Rectal smooth muscle tissue (tissue), 1 donor: ENCODE results near the gene OR7A10.

Source experiments
- H3K27ac ChIP-seq: one replicate; pipeline ENCODE4 v1.7.0; 2013; ENCODE audit warnings: low read depth, low read length, inconsistent platforms
- H3K27me3 ChIP-seq: one replicate; pipeline ENCODE4 v1.7.0; 2013; ENCODE audit warnings: low read length; ENCODE audit not compliant: control insufficient read depth, insufficient read depth
- H3K36me3 ChIP-seq: one replicate; pipeline ENCODE4 v1.7.0; 2013; ENCODE audit warnings: low read length; ENCODE audit not compliant: control insufficient read depth, insufficient read depth
- H3K4me1 ChIP-seq: one replicate; pipeline ENCODE4 v1.7.0; 2013; ENCODE audit warnings: low read length; ENCODE audit not compliant: control insufficient read depth, insufficient read depth
- H3K4me3 ChIP-seq: one replicate; pipeline ENCODE4 v1.7.0; 2013; ENCODE audit warnings: low read length
- H3K9ac ChIP-seq: one replicate; pipeline ENCODE4 v1.7.0; 2013; ENCODE audit warnings: low read length

Gene OR7A10

DNA sequence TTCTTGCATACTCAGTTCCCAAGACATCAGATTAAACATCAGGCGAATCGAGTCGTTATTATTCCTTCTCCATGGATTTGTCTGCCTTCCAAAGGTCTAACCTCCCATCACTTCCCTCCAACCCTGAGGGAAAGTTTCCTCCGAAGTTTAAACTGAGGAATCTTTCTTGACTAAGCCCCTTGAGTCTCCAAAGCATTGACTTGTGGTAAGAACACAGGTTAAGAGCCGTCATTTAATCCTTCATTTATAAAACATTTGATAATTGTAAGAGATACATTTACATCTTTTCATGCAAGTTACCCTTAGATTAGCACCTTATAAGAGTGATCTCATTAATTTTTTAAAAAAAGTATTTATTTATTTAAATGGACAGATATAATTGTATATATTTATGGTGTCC lies at the start of gene OR7A10:
TSS of gene OR7A10 (minus strand) at position 101 of the 400 bp plus-strand sequence. CDS start 7,045 bp downstream, outside the sequence.
- no peak within 1 kb of the TSS for H3K4me3 ChIP-seq
- H3K27ac ChIP-seq, result no peak within 1 kb of the TSS
- H3K4me1 ChIP-seq, result no peaks in the 10 kb centered on the region
- H3K9ac ChIP-seq, result no peak within 1 kb of the TSS
- H3K27me3 ChIP-seq, result no peaks in the 10 kb centered on the region
- no peaks in the 10 kb centered on the region for H3K36me3 ChIP-seq

DNA sequence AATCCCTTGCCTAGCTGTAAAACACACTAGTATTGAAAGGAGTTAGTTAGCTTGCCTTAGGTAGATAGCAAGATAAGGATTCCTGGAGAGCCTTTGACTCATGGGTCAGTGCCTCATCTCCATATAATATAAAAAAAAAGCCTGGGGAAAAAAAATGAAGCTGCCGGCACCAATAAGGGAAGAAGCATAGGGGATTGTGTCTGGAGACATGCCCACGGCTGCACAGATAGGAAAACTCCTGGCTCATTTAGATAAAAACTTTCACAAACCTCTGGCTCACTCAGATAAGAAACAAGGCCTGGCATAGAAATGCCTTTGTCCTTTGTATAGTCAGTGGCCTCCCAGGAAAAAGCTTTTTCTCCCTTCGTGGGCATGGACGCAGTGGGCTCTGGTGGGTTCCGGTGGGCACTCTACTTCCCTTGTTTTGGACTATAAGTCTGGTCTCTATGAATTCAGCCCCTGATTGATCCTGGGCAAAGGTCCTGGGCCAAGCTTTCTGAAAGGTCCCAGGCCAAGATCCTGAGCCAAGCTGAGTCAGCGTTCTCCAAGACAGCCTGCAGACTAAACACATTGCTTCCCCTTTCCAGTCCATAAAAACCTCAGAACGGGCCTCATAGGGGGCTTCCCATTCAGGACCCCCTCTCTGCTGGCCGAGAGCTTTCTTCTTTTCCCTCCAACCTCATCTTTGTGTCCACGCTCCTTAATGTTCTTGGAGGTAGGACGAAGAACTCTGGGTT lies 42.1 kb upstream of the OR7A10 start:
- H3K27me3 ChIP-seq, result no peaks in the 10 kb centered on the region
- no peak overlapping the region for H3K4me3 ChIP-seq
- H3K27ac ChIP-seq, result no peak overlapping the region
- no peaks in the 10 kb centered on the region for H3K36me3 ChIP-seq
- H3K4me1 ChIP-seq, result no peaks in the 10 kb centered on the region
- no peak overlapping the region for H3K9ac ChIP-seq

DNA sequence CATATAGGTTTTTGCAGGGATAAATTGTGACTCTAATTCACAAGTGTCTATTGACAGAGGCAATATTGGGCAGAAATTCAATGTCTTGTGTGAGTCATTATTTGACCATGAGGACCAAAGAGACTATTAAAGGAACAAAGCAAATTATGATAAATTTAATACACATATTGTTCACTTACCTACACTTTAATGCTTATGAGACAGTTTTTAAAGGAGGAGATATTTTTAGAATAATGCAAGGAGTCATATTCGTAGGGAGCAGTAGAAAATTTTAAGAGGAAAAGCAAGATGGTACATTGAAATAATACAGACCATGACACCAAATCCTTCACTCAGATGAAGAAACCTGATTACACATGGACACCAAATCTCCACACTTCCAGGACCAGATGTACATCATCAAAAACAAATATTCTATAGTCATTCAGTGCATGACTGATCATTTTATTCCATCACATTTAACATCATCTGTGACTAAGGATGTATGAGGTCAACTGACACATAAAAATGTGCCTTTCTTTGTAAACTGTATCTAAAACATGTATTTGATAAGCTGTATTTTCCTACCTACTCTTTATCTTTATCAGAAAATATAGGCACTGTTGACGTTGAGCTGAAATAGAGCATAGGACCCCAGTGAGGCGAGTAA lies 41.4 kb upstream of the OR7A10 start:
- Histone ChIP-seq H3K4me3 (no peak overlapping the region), H3K36me3 (no peaks in the 10 kb centered on the region), H3K27me3 (no peaks in the 10 kb centered on the region), H3K4me1 (no peaks in the 10 kb centered on the region), H3K27ac (no peak overlapping the region), H3K9ac (no peak overlapping the region)

DNA sequence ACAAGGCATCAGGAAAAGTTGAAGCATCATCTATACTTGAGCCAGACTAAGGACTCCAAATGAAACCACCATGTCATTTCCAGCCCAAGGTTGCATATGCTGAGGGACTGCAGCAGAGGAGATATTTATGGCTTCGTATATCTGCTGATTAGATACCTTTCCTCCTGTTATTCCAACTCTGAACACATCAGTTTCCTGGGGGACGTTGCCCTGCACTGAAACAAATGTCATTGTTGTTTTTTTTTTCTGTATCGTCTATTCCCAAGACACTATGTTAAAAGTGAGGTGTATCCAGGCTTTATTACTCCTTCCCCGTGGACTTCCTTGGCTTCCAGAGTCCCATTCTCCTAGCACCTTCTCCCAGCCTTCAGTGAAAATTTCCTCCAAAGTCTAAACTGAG lies 37.3 kb upstream of the OR7A10 start, which contains the start of gene OR7A17:
TSS of gene OR7A17 (minus strand) at position 101 of the 400 bp plus-strand sequence. CDS start 4,777 bp downstream, outside the sequence.
- Histone ChIP-seq H3K9ac (no peak within 1 kb of the TSS), H3K27me3 (peaks cover under 1% of the 10 kb centered on the region), H3K36me3 (no peaks in the 10 kb centered on the region), H3K4me1 (no peaks in the 10 kb centered on the region), H3K4me3 (no peak within 1 kb of the TSS), H3K27ac (no peak within 1 kb of the TSS)

DNA sequence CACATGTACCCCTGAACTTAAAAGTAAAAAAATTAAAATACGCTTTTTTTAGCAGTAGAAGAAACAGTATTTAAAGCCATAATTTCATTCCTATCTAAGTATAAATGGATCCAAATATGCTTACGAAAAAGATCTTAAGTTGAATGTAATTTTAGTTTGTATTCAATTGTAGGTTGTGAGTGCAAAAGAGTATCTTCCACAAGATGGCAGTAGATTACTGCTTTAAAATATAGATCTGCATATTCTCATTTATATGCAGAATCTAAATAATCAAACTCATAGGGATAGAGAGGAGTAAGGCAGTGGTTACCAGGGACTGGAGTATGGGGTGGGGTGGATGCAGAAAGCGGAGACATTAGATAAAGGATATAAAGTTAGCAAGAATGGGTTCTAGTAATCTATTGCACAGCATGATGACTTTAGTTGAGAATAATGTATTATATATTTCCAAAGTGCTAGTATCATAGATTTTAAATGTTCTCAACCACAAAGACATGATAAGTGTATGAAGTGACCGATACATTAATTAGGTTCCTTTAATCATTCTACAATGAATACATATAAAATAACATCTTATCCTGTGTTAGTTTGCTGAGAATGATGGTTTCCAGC lies 23.0 kb upstream of the OR7A10 start:
- Histone ChIP-seq H3K27ac (no peak overlapping the region), H3K9ac (no peak overlapping the region), H3K4me1 (no peaks in the 10 kb centered on the region), H3K36me3 (no peaks in the 10 kb centered on the region), H3K27me3 (no peaks in the 10 kb centered on the region), H3K4me3 (no peak overlapping the region)

DNA sequence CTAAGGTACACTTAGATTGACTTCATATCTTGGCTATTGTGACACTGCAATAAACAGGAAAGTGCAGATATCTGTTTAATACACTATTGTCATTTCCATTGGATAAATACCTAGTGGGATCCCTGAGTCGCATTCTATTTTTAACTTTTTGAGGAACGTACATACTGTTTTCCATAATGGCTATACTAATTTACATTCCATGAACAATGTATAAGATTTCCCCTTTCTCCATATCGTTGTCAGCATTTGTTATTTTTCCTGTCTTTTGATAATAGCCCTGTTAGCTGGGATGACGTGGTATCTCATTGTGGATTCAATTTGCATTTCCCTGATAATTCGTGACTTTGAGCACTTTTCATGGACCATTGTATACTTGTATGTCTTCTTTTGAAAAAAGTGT lies 19.8 kb upstream of the OR7A10 start:
- H3K4me1 ChIP-seq, result no peaks in the 10 kb centered on the region
- H3K9ac ChIP-seq, result no peak overlapping the region
- no peak overlapping the region for H3K27ac ChIP-seq
- H3K27me3 ChIP-seq, result no peaks in the 10 kb centered on the region
- no peaks in the 10 kb centered on the region for H3K36me3 ChIP-seq
- H3K4me3 ChIP-seq, result no peak overlapping the region

DNA sequence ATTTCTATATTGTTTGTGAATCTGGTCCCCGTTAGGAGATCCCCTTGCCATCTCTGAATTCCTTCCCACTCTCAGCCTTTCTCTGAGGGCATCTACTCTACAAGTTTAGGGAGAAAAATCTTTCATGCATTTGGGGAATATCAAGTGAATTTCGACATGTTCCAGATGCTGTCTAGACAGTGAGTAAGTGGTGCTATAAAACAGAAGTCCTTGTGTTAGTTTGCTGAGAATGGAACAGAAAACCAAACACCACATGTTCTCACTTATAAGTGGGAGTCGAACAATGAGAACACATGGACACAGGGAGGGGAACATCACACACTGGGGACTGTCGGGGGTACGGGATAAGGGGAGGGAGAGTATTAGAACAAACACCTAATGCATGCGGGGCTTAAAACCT lies 5.1 kb downstream of the OR7A10 start:
- Histone ChIP-seq H3K4me3 (no peak overlapping the region), H3K36me3 (no peaks in the 10 kb centered on the region), H3K4me1 (no peaks in the 10 kb centered on the region), H3K27me3 (no peaks in the 10 kb centered on the region), H3K27ac (no peak overlapping the region), H3K9ac (no peak overlapping the region)

DNA sequence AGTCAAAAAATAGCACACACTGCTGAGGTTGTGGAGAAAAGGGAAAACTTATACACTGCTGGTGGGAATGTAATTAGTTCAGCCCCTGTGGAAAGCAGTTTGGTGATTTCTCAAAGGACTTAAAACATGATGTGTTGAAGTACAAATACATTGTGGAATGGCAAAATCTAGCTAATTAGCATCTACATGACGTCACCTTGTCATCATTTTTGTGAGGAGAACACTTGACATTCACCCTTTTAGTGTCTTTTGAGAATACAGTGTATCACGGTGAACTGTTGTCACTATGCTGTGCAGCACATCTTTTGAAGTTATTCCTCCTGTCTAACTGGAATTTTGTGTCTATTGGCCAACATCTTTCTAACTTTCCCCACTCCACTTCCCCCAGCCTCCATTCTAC lies 5.6 kb downstream of the OR7A10 start:
- no peak overlapping the region for H3K9ac ChIP-seq
- no peaks in the 10 kb centered on the region for H3K27me3 ChIP-seq
- H3K27ac ChIP-seq, result no peak overlapping the region
- H3K4me1 ChIP-seq, result no peaks in the 10 kb centered on the region
- no peak overlapping the region for H3K4me3 ChIP-seq
- H3K36me3 ChIP-seq, result no peaks in the 10 kb centered on the region

DNA sequence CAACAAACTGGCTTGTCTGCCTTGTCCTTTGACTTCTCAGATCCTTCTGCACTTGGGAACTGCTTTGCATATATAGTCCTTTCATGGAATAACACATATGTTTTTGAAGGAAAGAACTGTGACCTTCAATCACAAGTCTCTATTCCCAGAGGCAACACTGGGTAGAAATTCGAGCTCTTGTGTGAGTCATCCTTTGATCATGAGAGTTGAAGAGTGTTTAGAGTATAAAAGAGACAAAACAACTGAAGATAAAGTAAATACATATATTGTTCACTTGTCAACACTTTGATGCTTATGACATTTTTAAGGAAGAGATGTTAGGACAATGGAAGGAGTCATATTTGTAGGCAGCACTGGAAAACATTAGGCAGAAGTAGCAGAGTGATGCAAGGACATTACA lies 8.5 kb downstream of the OR7A10 start:
- Histone ChIP-seq H3K36me3 (no peaks in the 10 kb centered on the region), H3K27me3 (no peaks in the 10 kb centered on the region), H3K9ac (no peak overlapping the region), H3K27ac (no peak overlapping the region), H3K4me3 (no peak overlapping the region), H3K4me1 (no peaks in the 10 kb centered on the region)

DNA sequence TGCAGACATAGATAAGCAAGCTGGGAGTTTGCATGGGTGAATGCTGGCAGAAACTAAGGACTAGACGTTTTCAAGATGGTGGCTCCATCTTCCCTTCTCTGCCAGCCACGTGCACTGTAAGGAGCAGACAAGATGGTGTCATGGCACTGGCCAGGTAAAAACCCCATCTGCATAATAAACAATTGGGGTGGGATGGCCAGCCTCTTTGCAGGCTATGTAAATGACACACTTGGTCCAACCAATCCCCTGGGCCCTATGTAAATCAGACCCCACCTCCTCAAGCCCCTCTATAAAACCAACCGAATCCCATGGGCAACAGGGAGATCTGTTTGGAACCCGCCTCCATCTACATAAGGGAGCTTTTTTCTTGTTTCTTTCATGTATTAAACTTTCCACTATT lies 11.3 kb downstream of the OR7A10 start:
- H3K36me3 ChIP-seq, result no peaks in the 10 kb centered on the region
- H3K4me3 ChIP-seq, result no peak overlapping the region
- H3K4me1 ChIP-seq, result no peaks in the 10 kb centered on the region
- no peak overlapping the region for H3K9ac ChIP-seq
- no peaks in the 10 kb centered on the region for H3K27me3 ChIP-seq
- no peak overlapping the region for H3K27ac ChIP-seq

DNA sequence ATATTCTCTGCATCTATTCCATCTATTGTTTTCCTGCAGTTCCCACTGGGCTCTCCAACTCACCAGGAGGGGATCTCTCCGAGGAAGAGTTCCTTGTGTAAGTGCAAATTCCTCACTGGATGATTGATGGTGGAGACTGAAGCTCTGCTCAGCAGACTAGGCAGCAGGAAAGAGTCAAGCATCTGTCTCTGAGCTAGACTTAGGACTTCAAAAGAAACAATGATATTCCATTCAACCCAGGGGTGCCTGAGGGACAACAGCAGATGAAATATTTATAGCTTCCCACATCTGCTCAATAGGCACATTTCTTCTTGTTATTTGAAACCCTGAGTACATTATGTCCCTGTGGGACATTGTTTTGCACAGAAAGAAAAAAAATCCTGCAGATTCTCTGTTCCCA lies 13.7 kb downstream of the OR7A10 start, which contains the start of the genes OR7A5 and OR7C1:
TSS of gene OR7A5 (minus strand) at position 175 of the 400 bp plus-strand sequence. CDS start 6,944 bp downstream, outside the sequence.
TSS of gene OR7C1 (minus strand) at position 175 of the 400 bp plus-strand sequence. CDS start 35,049 bp downstream, outside the sequence.
- no peak within 1 kb of the TSS for H3K27ac ChIP-seq
- no peaks in the 10 kb centered on the region for H3K4me1 ChIP-seq
- H3K4me3 ChIP-seq, result no peak within 1 kb of the TSS
- no peak within 1 kb of the TSS for H3K9ac ChIP-seq
- H3K36me3 ChIP-seq, result no peaks in the 10 kb centered on the region
- no peaks in the 10 kb centered on the region for H3K27me3 ChIP-seq

DNA sequence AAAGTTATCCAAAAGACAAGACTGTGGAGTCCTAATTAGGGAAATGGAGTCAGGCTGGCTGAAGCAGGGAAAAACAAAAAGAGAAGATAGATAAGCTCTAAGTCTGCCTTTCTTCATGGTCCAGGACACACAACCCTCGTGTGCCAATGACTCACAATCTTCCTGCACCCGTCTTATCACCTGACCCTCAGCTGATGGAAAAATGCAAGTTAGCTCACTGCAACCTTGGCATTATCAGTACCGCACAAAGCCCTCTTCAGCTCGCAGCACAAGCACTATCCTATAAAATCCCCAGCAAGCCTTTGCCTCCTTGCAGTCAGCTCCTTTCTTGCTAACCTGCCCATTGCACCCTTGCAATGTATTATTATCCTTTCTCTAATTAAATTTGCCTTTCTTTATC lies 18.0 kb downstream of the OR7A10 start:
- no peaks in the 10 kb centered on the region for H3K36me3 ChIP-seq
- no peaks in the 10 kb centered on the region for H3K4me1 ChIP-seq
- H3K9ac ChIP-seq, result no peak overlapping the region
- H3K27ac ChIP-seq, result no peak overlapping the region
- H3K4me3 ChIP-seq, result no peak overlapping the region
- no peaks in the 10 kb centered on the region for H3K27me3 ChIP-seq
